DOHH2 (cell line): ENCODE data around the gene FAM221B.

Experiments
- H3F3A ChIP-seq: fragments of 200-600 bp; sonication (generic), shearing (Covaris generic); 2 replicates; pipeline ENCODE4 v1.6.0; 2016; ENCODE audit warnings: antibody characterized with exemption, mild to moderate bottlenecking; ENCODE audit not compliant: control insufficient read depth, insufficient read depth
- H3K27ac ChIP-seq: fragments of 200-600 bp; sonication (generic); 2 replicates; pipeline ENCODE4 v1.5.1; 2014; ENCODE audit warnings: low read depth, mild to moderate bottlenecking, low read length, moderate library complexity
- H3K27me3 ChIP-seq: fragments of 200-600 bp; sonication (generic); 2 replicates; pipeline ENCODE4 v1.6.1; 2014; ENCODE audit warnings: mild to moderate bottlenecking, low read length, mixed read lengths; ENCODE audit not compliant: control insufficient read depth
- H3K36me3 ChIP-seq: fragments of 200-600 bp; sonication (generic); 2 replicates; pipeline ENCODE4 v1.6.1; 2014; ENCODE audit warnings: mild to moderate bottlenecking, low read length, moderate library complexity, mixed read lengths; ENCODE audit not compliant: control insufficient read depth
- H3K4me1 ChIP-seq: fragments of 200-600 bp; sonication (generic); 2 replicates; pipeline ENCODE4 v1.6.1; 2014; ENCODE audit warnings: mild to moderate bottlenecking, low read length, mixed read lengths; ENCODE audit not compliant: control insufficient read depth
- H3K4me2 ChIP-seq: fragments of 200-600 bp; sonication (generic); 2 replicates; pipeline ENCODE4 v1.6.0; 2014; ENCODE audit warnings: mild to moderate bottlenecking, low read length, moderate library complexity
- H3K4me3 ChIP-seq: fragments of 200-600 bp; sonication (generic); 2 replicates; pipeline ENCODE4 v1.5.1; 2014; ENCODE audit warnings: mild to moderate bottlenecking, low read length, mixed read lengths
- H3K79me2 ChIP-seq: fragments of 200-600 bp; sonication (generic); 2 replicates; pipeline ENCODE4 v1.6.1; 2014; ENCODE audit warnings: mild to moderate bottlenecking, low read length, mixed read lengths; ENCODE audit not compliant: control insufficient read depth
- H3K9me2 ChIP-seq: fragments of 200-600 bp; sonication (generic); replicated peaks from 2 replicates; pipeline ENCODE4 v1.6.1; 2014; ENCODE audit warnings: mild to moderate bottlenecking, low read length, mixed read lengths; ENCODE audit not compliant: control insufficient read depth
- H3K9me3 ChIP-seq: fragments of 200-600 bp; sonication (generic); 2 replicates; pipeline ENCODE4 v1.6.1; 2014; ENCODE audit warnings: antibody characterized with exemption, low read length, mixed read lengths; ENCODE audit not compliant: control insufficient read depth, insufficient read depth
- H4K20me1 ChIP-seq: fragments of 200-600 bp; sonication (generic); 2 replicates; pipeline ENCODE4 v1.6.0; 2014; ENCODE audit warnings: low read depth, mild to moderate bottlenecking, antibody characterized with exemption, low read length, moderate library complexity; ENCODE audit not compliant: control insufficient read depth, insufficient read depth
- EZH2phosphoT487 ChIP-seq: fragments of 200-600 bp; sonication (generic); IDR thresholded peaks from 2 replicates; pipeline ENCODE4 v1.6.1; 2017; ENCODE audit warnings: borderline replicate concordance, mild to moderate bottlenecking, antibody characterized with exemption, low read length, moderate library complexity, mixed read lengths
- TF ChIP-seq, protein P1 (sequence below): fragments of 200-600 bp; sonication (generic); IDR thresholded peaks from one replicate; pipeline ENCODE4 v1.5.1; 2014; ENCODE audit warnings: antibody characterized with exemption, mild to moderate bottlenecking, low read depth, low read length; ENCODE audit not compliant: poor library complexity, severe bottlenecking

FAM221B gene

DNA sequence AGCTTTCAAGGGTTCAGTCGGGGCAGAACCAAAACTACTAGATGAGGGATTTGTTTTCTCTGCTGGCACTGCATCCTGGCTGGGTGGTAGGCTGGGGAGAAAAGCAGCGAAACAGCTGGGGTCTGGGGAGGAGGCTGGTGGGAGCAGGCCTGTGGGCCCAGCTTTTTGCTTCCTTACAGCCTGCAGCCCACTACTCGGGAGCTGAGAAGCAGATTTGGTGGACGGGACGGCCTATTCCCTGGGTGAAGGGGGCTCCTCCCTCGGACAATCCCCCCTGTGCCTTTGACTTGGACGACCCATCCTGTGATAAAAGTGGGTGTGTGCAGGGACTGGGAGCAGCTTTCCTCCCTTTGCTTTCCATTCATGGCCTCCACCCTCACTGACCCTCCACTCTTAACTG lies 28.0 kb downstream of the FAM221B start:
- TF ChIP-seq, protein P1, sequence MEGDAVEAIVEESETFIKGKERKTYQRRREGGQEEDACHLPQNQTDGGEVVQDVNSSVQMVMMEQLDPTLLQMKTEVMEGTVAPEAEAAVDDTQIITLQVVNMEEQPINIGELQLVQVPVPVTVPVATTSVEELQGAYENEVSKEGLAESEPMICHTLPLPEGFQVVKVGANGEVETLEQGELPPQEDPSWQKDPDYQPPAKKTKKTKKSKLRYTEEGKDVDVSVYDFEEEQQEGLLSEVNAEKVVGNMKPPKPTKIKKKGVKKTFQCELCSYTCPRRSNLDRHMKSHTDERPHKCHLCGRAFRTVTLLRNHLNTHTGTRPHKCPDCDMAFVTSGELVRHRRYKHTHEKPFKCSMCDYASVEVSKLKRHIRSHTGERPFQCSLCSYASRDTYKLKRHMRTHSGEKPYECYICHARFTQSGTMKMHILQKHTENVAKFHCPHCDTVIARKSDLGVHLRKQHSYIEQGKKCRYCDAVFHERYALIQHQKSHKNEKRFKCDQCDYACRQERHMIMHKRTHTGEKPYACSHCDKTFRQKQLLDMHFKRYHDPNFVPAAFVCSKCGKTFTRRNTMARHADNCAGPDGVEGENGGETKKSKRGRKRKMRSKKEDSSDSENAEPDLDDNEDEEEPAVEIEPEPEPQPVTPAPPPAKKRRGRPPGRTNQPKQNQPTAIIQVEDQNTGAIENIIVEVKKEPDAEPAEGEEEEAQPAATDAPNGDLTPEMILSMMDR = no peak
- no peak for TF ChIP-seq EZH2phosphoT487
- Histone ChIP-seq H3K4me3 (no peak overlapping the region), H3K4me1 (no peaks in the 10 kb centered on the region), H3K79me2 (no peaks in the 10 kb centered on the region), H3K4me2 (no peak overlapping the region), H3K36me3 (no peaks in the 10 kb centered on the region), H3K9me2 (no peaks in the 10 kb centered on the region), H3K9me3 (no peaks in the 10 kb centered on the region), H3F3A (no peaks in the 10 kb centered on the region), H3K27ac (no peak overlapping the region), H3K27me3 (no peaks in the 10 kb centered on the region), H4K20me1 (no peaks in the 10 kb centered on the region)

DNA sequence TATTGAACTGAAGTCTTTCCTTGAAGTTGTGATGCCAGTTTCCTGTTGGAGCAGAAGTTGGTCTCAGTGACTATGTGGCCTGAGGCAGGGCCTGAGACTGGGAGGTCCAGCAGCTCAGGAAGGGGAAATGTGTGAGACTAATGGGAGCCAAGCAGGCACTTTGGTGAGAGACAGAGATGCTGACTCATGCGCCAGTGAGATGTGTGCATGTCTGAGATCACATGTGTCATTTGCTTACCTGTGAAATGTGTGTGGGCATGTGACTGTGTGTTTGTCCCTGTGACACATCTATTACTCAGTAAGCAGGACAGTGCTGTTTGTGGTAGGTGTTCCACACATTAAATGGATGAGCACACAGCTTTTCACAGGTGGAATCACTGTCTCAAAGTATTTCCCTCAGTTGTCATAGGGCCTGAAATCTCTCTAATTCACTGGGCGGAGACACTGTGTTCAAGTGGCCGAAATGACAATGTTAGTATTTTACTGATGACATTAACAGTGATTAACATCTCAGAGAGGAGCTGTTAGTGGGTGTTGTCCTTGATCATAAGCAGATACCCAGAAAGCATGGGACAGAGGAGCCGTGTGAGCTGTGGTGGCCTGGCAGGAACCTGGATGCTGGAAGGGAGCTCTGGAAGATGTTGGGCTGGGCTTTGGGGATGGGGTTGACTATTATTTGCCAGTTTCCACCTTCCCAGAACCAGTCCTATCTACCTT lies 29.7 kb downstream of the FAM221B start:
- Histone ChIP-seq H3K36me3 (no peaks in the 10 kb centered on the region), H3K4me2 (no peak overlapping the region), H3K79me2 (no peaks in the 10 kb centered on the region), H3K4me3 (no peak overlapping the region), H4K20me1 (no peaks in the 10 kb centered on the region), H3K4me1 (no peaks in the 10 kb centered on the region), H3K27me3 (no peaks in the 10 kb centered on the region), H3K9me2 (no peaks in the 10 kb centered on the region), H3K9me3 (no peaks in the 10 kb centered on the region), H3F3A (no peaks in the 10 kb centered on the region), H3K27ac (no peak overlapping the region)
- no peak for TF ChIP-seq EZH2phosphoT487
- TF ChIP-seq, protein P1 = no peak

DNA sequence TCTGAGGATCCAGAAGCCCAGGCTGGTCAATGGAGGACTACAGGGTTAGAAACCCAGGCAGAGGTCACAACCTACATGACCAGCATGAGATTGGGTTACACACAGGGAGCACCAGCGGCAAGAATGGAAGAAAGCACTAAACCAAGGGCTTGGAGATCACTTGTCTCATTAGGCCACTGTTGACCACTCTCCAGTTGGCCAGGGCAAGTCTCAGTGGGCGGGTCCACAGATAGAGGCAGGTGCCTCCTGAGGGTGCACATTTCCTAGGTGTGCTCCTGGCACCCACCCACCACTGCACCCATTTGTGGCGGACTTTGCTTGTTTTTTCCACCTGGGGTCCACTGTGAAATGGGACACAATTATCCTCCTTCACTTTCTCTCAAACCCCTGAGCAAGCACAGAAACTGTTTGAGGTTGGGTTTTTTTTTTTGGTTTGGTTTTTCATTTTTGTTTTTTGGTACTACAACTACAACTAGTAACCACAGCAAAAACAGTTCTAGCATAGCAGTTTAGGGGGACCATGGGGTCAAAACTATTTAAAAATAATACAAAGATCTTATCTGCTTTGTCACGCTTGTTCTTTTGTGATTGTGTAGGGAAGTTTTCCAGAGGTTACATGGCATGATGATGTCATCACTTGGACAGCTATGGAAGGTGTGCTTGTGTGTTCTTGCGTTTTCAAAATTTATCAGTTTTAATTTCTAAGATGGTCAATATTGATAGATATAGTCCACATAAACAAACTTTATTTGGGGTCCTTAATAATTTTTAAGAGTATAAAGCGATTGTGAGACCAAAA lies 31.0 kb downstream of the FAM221B start:
- no peaks in the 10 kb centered on the region for H3K4me1 ChIP-seq
- H3K4me3 ChIP-seq = no peak overlapping the region
- H3K4me2 ChIP-seq = no peak overlapping the region
- H3F3A ChIP-seq = no peaks in the 10 kb centered on the region
- no peaks in the 10 kb centered on the region for H3K9me2 ChIP-seq
- H3K27me3 ChIP-seq = no peaks in the 10 kb centered on the region
- no peaks in the 10 kb centered on the region for H3K36me3 ChIP-seq
- H3K79me2 ChIP-seq = no peaks in the 10 kb centered on the region
- H4K20me1 ChIP-seq = no peaks in the 10 kb centered on the region
- H3K27ac ChIP-seq = no peak overlapping the region
- no peaks in the 10 kb centered on the region for H3K9me3 ChIP-seq
- TF ChIP-seq EZH2phosphoT487 = no peak
- TF ChIP-seq, protein P1 = no peak
